ENCODE measurements around the gene UVRAG.
A peak's percentile ranks its signal among the peaks of the same experiment; 100 is the strongest.

UVRAG gene

GRCh38 chr11:75913984-75914383 is 99.0 kb downstream of the UVRAG start:
- Histone ChIP-seq H3K4me1 (ENCODE audit: low read depth, poor library complexity, severe bottlenecking) (peaks cover 14% of the 10 kb centered on the region), H3K4me3 (IDR thresholded peaks at IDR 0.05; ENCODE audit: insufficient read depth, low read depth, low read length) (no peak overlapping the region), H3K27me3 (ENCODE audit: insufficient read depth, low read depth) (no peaks in the 10 kb centered on the region), H3K27ac (no peak overlapping the region), H3K9ac (no peak overlapping the region), H3K79me2 (ENCODE audit: insufficient read depth, low read depth) (no peaks in the 10 kb centered on the region; the same call in 1 of the 2 replicates), H3K4me2 (no peak overlapping the region), H4K20me1 (ENCODE audit: insufficient read depth) (no peaks in the 10 kb centered on the region), H2AFZ (ENCODE audit: low read depth) (no peak overlapping the region), H3K36me3 (ENCODE audit: insufficient read depth) (no peaks in the 10 kb centered on the region)
- no peak for TF ChIP-seq CTCF (conservative IDR thresholded peaks at IDR 0.05; ENCODE audit: low read depth, low read length)

- Histone ChIP-seq H3K36me3 (ENCODE audit: insufficient read depth) (no peaks in the 10 kb centered on the region), H3K79me2 (ENCODE audit: insufficient read depth, low read depth) (no peaks in the 10 kb centered on the region), H3K27me3 (ENCODE audit: insufficient read depth, low read depth) (no peaks in the 10 kb centered on the region), H4K20me1 (ENCODE audit: insufficient read depth) (no peaks in the 10 kb centered on the region), H3K27ac (no peak overlapping the region), H3K4me3 (IDR thresholded peaks at IDR 0.05; ENCODE audit: insufficient read depth, low read depth, low read length) (no peak overlapping the region), H3K4me2 (no peak overlapping the region), H3K4me1 (ENCODE audit: low read depth, poor library complexity, severe bottlenecking) (peaks cover 29% of the 10 kb centered on the region), H2AFZ (ENCODE audit: low read depth) (no peak overlapping the region), H3K9ac (no peak overlapping the region)
- TF ChIP-seq CTCF (conservative IDR thresholded peaks at IDR 0.05; ENCODE audit: low read depth, low read length): no peak
Observed at GRCh38 chr11:75916882-75917281, 101.9 kb downstream of the UVRAG start.

GRCh38 chr11:75918331-75918730 is 103.3 kb downstream of the UVRAG start:
- Histone ChIP-seq H3K79me2 (ENCODE audit: insufficient read depth, low read depth) (no peaks in the 10 kb centered on the region), H3K4me1 (ENCODE audit: low read depth, poor library complexity, severe bottlenecking) (peaks cover 43% of the 10 kb centered on the region), H3K36me3 (ENCODE audit: insufficient read depth) (no peaks in the 10 kb centered on the region), H3K4me3 (IDR thresholded peaks at IDR 0.05; ENCODE audit: insufficient read depth, low read depth, low read length) (no peak overlapping the region), H3K27me3 (ENCODE audit: insufficient read depth, low read depth) (no peaks in the 10 kb centered on the region), H3K27ac (no peak overlapping the region), H3K9ac (no peak overlapping the region), H4K20me1 (ENCODE audit: insufficient read depth) (no peaks in the 10 kb centered on the region), H2AFZ (ENCODE audit: low read depth) (no peak overlapping the region), H3K4me2 (no peak overlapping the region)
- no peak for TF ChIP-seq CTCF (conservative IDR thresholded peaks at IDR 0.05; ENCODE audit: low read depth, low read length)

- Histone ChIP-seq H4K20me1 (ENCODE audit: insufficient read depth) (no peaks in the 10 kb centered on the region; the same call in 1 of the 2 replicates), H3K27me3 (ENCODE audit: insufficient read depth, low read depth) (no peaks in the 10 kb centered on the region), H3K36me3 (ENCODE audit: insufficient read depth) (no peaks in the 10 kb centered on the region), H3K4me2 (no peak overlapping the region; the same call in 1 of the 2 replicates), H2AFZ (ENCODE audit: low read depth) (no peak overlapping the region), H3K4me3 (IDR thresholded peaks at IDR 0.05; ENCODE audit: insufficient read depth, low read depth, low read length) (no peak overlapping the region), H3K79me2 (ENCODE audit: insufficient read depth, low read depth) (no peaks in the 10 kb centered on the region), H3K9ac (no peak overlapping the region), H3K27ac (peak overlapping the region; percentile 20; the same call in 1 of the 2 replicates), H3K4me1 (ENCODE audit: low read depth, poor library complexity, severe bottlenecking) (peaks cover 50% of the 10 kb centered on the region)
- TF ChIP-seq CTCF (conservative IDR thresholded peaks at IDR 0.05; ENCODE audit: low read depth, low read length): no peak
Observed at GRCh38 chr11:75919525-75919924, 104.5 kb downstream of the UVRAG start.
